Neural cell (in vitro differentiated cells): ENCODE results near the gene ZNF316.

Source experiments
- EP300 ChIP-seq: fragments of 450-650 bp; conservative IDR thresholded peaks from 2 replicates; pipeline ENCODE4 v1.6.1; 2014; ENCODE audit warnings: antibody characterized with exemption, mild to moderate bottlenecking, moderate library complexity; ENCODE audit not compliant: poor library complexity, severe bottlenecking
- EZH2 ChIP-seq: fragments of 200-600, 300-800 bp; shearing (Covaris generic), sonication (generic); IDR thresholded peaks from 2 replicates; pipeline ENCODE4 v1.6.1; 2014; ENCODE audit warnings: antibody characterized with exemption, low read length, borderline replicate concordance, mild to moderate bottlenecking; ENCODE audit not compliant: insufficient read depth, poor library complexity, severe bottlenecking
- MXI1 ChIP-seq: fragments of 450-650 bp; conservative IDR thresholded peaks from 2 replicates; pipeline ENCODE4 v1.6.1; 2014; ENCODE audit warnings: antibody characterized with exemption, mild to moderate bottlenecking; ENCODE audit not compliant: poor library complexity, severe bottlenecking
- POLR2AphosphoS5 ChIP-seq: IDR thresholded peaks from 2 replicates; pipeline ENCODE4 v1.6.1; 2012
- RAD21 ChIP-seq: fragments of 450-650 bp; conservative IDR thresholded peaks from 2 replicates; pipeline ENCODE4 v1.6.1; 2014; ENCODE audit warnings: antibody characterized with exemption, mild to moderate bottlenecking, moderate library complexity
- SMC3 ChIP-seq: fragments of 450-650 bp; conservative IDR thresholded peaks from 2 replicates; pipeline ENCODE4 v1.6.1; 2014; ENCODE audit warnings: antibody characterized with exemption, mild to moderate bottlenecking, moderate library complexity; ENCODE audit not compliant: poor library complexity
- TF ChIP-seq, protein P1 (sequence below): fragments of 450-650 bp; IDR thresholded peaks from 2 replicates; pipeline ENCODE4 v1.5.1; 2014; ENCODE audit warnings: antibody characterized with exemption, mild to moderate bottlenecking, moderate library complexity; ENCODE audit not compliant: poor library complexity, severe bottlenecking
- TF ChIP-seq, protein P2 (sequence below): IDR thresholded peaks from 2 replicates; pipeline ENCODE4 v1.6.1; 2012; ENCODE audit warnings: borderline replicate concordance

DNA sequence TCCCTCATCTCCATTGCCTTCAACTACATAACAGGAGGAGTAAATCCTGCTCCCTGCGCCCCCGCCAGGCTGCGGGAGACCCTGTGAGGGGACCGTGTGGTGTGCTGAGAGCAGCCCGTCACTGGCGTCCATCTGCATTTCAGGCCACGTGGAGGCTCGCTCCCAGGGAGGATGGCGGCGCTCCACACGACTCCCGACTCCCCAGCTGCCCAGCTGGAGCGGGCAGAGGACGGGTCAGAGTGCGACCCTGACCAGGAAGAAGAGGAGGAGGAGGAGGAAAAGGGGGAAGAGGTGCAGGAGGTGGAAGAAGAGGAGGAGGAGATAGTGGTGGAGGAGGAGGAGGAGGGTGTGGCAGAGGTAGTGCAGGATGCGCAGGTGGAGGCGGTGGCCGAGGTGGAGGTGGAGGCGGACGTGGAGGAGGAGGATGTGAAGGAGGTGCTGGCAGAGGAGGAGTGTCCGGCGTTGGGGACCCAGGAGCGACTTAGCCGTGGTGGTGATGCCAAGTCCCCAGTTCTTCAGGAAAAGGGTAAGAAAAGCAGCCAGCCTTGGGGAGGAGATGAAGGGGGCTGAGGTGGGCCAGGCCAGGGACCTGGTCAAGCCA, 5.2 kb downstream of the ZNF316 start:
- no peak for TF ChIP-seq EZH2
- TF ChIP-seq, protein P1, sequence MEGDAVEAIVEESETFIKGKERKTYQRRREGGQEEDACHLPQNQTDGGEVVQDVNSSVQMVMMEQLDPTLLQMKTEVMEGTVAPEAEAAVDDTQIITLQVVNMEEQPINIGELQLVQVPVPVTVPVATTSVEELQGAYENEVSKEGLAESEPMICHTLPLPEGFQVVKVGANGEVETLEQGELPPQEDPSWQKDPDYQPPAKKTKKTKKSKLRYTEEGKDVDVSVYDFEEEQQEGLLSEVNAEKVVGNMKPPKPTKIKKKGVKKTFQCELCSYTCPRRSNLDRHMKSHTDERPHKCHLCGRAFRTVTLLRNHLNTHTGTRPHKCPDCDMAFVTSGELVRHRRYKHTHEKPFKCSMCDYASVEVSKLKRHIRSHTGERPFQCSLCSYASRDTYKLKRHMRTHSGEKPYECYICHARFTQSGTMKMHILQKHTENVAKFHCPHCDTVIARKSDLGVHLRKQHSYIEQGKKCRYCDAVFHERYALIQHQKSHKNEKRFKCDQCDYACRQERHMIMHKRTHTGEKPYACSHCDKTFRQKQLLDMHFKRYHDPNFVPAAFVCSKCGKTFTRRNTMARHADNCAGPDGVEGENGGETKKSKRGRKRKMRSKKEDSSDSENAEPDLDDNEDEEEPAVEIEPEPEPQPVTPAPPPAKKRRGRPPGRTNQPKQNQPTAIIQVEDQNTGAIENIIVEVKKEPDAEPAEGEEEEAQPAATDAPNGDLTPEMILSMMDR, result no peak
- no peak for TF ChIP-seq RAD21
- no peak for TF ChIP-seq POLR2AphosphoS5
- TF ChIP-seq EP300, result no peak
- TF ChIP-seq, protein P2, sequence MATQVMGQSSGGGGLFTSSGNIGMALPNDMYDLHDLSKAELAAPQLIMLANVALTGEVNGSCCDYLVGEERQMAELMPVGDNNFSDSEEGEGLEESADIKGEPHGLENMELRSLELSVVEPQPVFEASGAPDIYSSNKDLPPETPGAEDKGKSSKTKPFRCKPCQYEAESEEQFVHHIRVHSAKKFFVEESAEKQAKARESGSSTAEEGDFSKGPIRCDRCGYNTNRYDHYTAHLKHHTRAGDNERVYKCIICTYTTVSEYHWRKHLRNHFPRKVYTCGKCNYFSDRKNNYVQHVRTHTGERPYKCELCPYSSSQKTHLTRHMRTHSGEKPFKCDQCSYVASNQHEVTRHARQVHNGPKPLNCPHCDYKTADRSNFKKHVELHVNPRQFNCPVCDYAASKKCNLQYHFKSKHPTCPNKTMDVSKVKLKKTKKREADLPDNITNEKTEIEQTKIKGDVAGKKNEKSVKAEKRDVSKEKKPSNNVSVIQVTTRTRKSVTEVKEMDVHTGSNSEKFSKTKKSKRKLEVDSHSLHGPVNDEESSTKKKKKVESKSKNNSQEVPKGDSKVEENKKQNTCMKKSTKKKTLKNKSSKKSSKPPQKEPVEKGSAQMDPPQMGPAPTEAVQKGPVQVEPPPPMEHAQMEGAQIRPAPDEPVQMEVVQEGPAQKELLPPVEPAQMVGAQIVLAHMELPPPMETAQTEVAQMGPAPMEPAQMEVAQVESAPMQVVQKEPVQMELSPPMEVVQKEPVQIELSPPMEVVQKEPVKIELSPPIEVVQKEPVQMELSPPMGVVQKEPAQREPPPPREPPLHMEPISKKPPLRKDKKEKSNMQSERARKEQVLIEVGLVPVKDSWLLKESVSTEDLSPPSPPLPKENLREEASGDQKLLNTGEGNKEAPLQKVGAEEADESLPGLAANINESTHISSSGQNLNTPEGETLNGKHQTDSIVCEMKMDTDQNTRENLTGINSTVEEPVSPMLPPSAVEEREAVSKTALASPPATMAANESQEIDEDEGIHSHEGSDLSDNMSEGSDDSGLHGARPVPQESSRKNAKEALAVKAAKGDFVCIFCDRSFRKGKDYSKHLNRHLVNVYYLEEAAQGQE, result no peak
- no peak for TF ChIP-seq SMC3
- no peak for TF ChIP-seq MXI1
